Left ventricle myocardium inferior (tissue), 1 donor: ENCODE measurements around the gene MXI1. TPM values are rescaled to one million over a fixed set of nuclear protein-coding genes. Genes with fewer than 3 reads are reported as not detected.

Experiments used
- DNase-seq: peaks from one replicate; pipeline ENCODE4 v3.0.0-alpha.2; 2020
- H3K27ac ChIP-seq: fragments of 200-600 bp; replicated peaks from 2 replicates; pipeline ENCODE4 v1.8.0; 2021
- H3K27me3 ChIP-seq: fragments of 200-600 bp; 2 replicates; pipeline ENCODE4 v1.8.0; 2021; ENCODE audit warnings: low read depth
- H3K36me3 ChIP-seq: fragments of 200-600 bp; 2 replicates; pipeline ENCODE4 v1.8.0; 2021
- H3K4me1 ChIP-seq: fragments of 200-600 bp; 2 replicates; pipeline ENCODE4 v1.8.0; 2021
- H3K4me3 ChIP-seq: fragments of 200-600 bp; 2 replicates; pipeline ENCODE4 v1.8.0; 2021; ENCODE audit warnings: mild to moderate bottlenecking, moderate library complexity
- H3K9me3 ChIP-seq: fragments of 200-600 bp; replicated peaks from 2 replicates; pipeline ENCODE4 v1.8.0; 2021
- CTCF ChIP-seq: fragments of 200-600 bp; IDR thresholded peaks from 2 replicates; pipeline ENCODE4 v1.8.0; 2021; ENCODE audit warnings: antibody characterized with exemption, mild to moderate bottlenecking, borderline replicate concordance
- intact Hi-C: fragments of 100-400 bp; cut with micrococcal nuclease; formaldehyde crosslinking; loops from one replicate; pipeline ENCODE4 v1.11.0; 2022
- total RNA-seq: library from RNA; stranded (reverse); fragmentation: NEBNext Ultra II Directional; extraction: Animal tissue kit (Norgen Biotek cat#: 25700); gene quantifications from one replicate; pipeline ENCODE4 v1.2.1, GENCODE V29; 2021
- donor health status: DM: no; HTN: yes; CAD: no; lungs with severe emphysema.

The MXI1 gene
- total RNA-seq, 1 donor from 2014 or later, result 60.0 TPM

GRCh38 chr10:110203500-110204455 is 3.6 kb upstream of the MXI1 start:
- intact Hi-C loops, result loop anchor here (10.0 kb wide), 1 partner anchor 59 kb away; no protein-coding TSS in a partner anchor
- TF ChIP-seq CTCF, result no peak
- Histone ChIP-seq H3K4me1 (peaks cover 16% of the 10 kb centered on the region), H3K9me3 (no peaks in the 10 kb centered on the region), H3K27ac (peak overlapping the region; percentile 54), H3K4me3 (no peak overlapping the region), H3K36me3 (no peaks in the 10 kb centered on the region), H3K27me3 (no peaks in the 10 kb centered on the region)
- no peak for DNase-seq

- H3K27ac ChIP-seq, result peak overlapping the region; percentile 54
- intact Hi-C loops, result loop anchor here (10.0 kb wide), 1 partner anchor 60 kb away; no protein-coding TSS in a partner anchor
- no peaks in the 10 kb centered on the region for H3K9me3 ChIP-seq
- no peaks in the 10 kb centered on the region for H3K27me3 ChIP-seq
- no peak for TF ChIP-seq CTCF
- DNase-seq, result no peak
- H3K4me1 ChIP-seq, result peaks cover 23% of the 10 kb centered on the region
- no peaks in the 10 kb centered on the region for H3K36me3 ChIP-seq
- H3K4me3 ChIP-seq, result no peak overlapping the region
Measured at GRCh38 chr10:110205051-110205675, 2.2 kb upstream of the MXI1 start.

DNA sequence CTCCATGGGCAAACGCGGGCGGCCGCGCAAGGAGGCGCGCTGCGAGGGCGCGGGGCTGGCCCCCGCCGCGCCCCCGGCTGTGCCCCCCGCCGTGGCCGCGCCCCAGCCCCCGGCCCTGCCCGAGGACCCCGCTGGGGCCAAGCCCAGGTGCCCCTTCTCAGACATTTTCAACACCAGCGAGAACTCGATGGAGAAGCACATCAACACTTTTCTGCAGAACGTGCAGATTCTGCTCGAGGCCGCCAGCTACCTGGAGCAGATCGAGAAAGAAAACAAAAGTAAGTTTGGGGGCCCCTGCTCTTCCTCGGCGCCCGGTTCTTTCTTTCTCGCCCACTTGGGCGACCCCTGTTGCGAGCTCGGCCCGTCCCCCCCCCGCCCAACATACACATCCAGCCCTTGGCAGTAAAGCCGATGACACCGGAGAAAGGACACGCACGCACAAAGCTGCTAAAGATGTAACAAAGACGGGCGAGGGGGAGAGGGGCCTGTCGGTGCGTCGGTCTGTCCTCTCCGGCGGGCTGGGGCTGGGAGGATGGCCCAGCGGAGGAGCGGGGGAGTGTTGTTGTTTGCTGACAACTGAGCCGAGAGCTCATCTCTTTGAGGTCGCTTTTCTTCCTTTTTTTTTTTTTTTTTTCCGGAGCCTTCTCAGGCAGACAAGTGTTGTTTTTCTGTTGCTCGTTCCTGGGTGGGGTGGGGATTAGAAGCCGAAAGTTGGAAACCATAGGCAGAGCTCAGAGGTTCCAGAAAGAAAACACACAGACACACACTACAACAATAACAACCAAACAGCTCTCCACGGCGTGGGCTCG is 604 bp downstream of the MXI1 start:
- no peak for TF ChIP-seq CTCF
- intact Hi-C loops, result loop anchor here (10.0 kb wide), 1 partner anchor 63 kb away; no protein-coding TSS in a partner anchor
- Histone ChIP-seq H3K4me1 (peaks cover 47% of the 10 kb centered on the region), H3K9me3 (no peaks in the 10 kb centered on the region), H3K27me3 (no peaks in the 10 kb centered on the region), H3K36me3 (no peaks in the 10 kb centered on the region), H3K4me3 (peak overlapping the region; percentile 78), H3K27ac (peak overlapping the region; percentile 96)
- DNase-seq, result no peak

- DNase-seq, result peak; percentile 36
- intact Hi-C loops, result loop anchor here (10.0 kb wide), 1 partner anchor 64 kb away; no protein-coding TSS in a partner anchor
- Histone ChIP-seq H3K4me1 (peaks cover 55% of the 10 kb centered on the region), H3K4me3 (peak overlapping the region; percentile 78), H3K27me3 (no peaks in the 10 kb centered on the region), H3K36me3 (no peaks in the 10 kb centered on the region), H3K27ac (peak overlapping the region; percentile 96), H3K9me3 (no peaks in the 10 kb centered on the region)
- TF ChIP-seq CTCF, result no peak
Measured at GRCh38 chr10:110208614-110209453, 1.4 kb downstream of the MXI1 start.
